Measurements from ENCODE around the gene RNASE7. TPM values are rescaled to one million over a fixed set of nuclear protein-coding genes. Genes with fewer than 3 reads are reported as not detected.

The RNASE7 gene, protein sequence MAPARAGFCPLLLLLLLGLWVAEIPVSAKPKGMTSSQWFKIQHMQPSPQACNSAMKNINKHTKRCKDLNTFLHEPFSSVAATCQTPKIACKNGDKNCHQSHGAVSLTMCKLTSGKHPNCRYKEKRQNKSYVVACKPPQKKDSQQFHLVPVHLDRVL
- not detected for total RNA-seq

DNA sequence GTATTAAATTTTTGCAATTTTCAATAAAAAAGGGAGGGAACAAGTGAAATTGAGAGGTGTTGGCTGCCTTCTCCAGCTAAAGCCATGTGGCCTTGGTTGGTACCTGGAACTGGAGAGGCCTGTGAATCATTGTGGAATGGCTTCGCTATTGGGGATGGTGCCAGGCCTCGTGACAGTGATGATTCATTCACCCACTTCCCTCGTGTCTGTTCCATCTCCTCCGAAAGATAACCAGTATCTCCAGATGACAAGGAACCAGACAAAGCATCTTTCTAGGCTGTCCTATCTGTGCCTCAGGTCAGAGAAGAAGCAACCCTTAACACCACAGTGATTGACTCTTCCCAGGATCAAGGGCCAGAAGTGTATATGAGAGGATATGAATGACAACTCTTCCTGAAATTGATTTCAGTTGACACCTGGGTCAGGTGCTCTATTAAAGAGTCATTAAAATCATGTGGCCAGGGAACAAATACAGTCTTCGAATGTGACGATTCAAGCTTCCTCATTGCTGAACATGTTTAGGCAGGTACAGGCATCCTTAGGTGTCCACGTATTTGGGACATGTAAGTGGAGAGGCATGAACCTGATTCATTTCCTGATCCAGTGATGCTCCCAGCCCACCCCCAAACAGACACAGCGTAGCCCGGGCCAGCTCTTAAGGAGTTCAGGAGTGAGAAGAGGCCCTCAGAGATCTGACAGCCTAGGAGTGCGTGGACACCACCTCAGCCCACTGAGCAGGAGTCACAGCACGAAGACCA lies at the start of gene RNASE7:
Gene RNASE7, plus strand, starts transcription at position 687 of the 758 bp plus-strand sequence. CDS start 631 bp downstream, outside the sequence.
- TF ChIP-seq POLR2A (IDR thresholded peaks at IDR 0.05) = no peak
- TF ChIP-seq, protein P1, sequence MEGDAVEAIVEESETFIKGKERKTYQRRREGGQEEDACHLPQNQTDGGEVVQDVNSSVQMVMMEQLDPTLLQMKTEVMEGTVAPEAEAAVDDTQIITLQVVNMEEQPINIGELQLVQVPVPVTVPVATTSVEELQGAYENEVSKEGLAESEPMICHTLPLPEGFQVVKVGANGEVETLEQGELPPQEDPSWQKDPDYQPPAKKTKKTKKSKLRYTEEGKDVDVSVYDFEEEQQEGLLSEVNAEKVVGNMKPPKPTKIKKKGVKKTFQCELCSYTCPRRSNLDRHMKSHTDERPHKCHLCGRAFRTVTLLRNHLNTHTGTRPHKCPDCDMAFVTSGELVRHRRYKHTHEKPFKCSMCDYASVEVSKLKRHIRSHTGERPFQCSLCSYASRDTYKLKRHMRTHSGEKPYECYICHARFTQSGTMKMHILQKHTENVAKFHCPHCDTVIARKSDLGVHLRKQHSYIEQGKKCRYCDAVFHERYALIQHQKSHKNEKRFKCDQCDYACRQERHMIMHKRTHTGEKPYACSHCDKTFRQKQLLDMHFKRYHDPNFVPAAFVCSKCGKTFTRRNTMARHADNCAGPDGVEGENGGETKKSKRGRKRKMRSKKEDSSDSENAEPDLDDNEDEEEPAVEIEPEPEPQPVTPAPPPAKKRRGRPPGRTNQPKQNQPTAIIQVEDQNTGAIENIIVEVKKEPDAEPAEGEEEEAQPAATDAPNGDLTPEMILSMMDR (IDR thresholded peaks at IDR 0.05) = no peak
- intact Hi-C loops (cut with DNase I; ENCODE audit: low total_unique reads) = loop anchor here (2.0 kb wide), 1 partner anchor 29 kb away; no protein-coding TSS in a partner anchor

DNA sequence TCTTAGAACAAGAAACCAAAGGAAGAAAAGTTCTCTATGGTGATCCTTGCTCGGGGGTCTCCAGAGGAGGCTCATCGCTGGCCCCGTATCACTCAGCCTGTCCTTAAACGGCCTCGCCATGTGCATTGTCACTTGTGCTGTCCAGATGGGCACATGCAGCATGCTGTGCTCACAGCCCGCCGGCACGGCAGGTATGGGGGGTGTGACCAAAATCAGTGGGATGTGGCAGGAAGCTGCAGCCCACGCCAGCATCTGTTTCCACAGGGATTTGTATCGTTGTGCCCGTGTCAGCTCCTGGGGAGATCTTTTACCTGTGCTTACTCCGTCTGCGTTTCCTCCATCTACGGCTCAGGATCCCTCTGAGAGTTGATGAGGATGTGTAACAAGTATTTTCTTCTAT lies 45.6 kb upstream of the RNASE7 start:
- H3K9me3 ChIP-seq = no peaks in the 10 kb centered on the region
- TF ChIP-seq, protein P1 (IDR thresholded peaks at IDR 0.05) = no peak
- TF ChIP-seq POLR2A (IDR thresholded peaks at IDR 0.05) = no peak
- peaks cover 0 to 7% of the 10 kb centered on the region in 2 donors for H3K4me1 ChIP-seq
- H3K27me3 ChIP-seq = no peaks in the 10 kb centered on the region
- no peaks in the 10 kb centered on the region for H3K36me3 ChIP-seq
- no peak overlapping the region for H3K4me3 ChIP-seq
- DNase-seq = no peak
- intact Hi-C loops (cut with DNase I; ENCODE audit: low total_unique reads) = no loop called here
- H3K27ac ChIP-seq = no peak overlapping the region

More for the DNA sequence above, at the start of gene RNASE7:
- H3K4me3 ChIP-seq = no peak within 1 kb of the TSS
- H3K27me3 ChIP-seq = no peaks in the 10 kb centered on the region
- H3K36me3 ChIP-seq = no peaks in the 10 kb centered on the region
- no peak for DNase-seq
- H3K9me3 ChIP-seq = no peaks in the 10 kb centered on the region
- H3K4me1 ChIP-seq = peaks cover 0 to 4% of the 10 kb centered on the region in 2 donors
- H3K27ac ChIP-seq = no peak within 1 kb of the TSS

DNA sequence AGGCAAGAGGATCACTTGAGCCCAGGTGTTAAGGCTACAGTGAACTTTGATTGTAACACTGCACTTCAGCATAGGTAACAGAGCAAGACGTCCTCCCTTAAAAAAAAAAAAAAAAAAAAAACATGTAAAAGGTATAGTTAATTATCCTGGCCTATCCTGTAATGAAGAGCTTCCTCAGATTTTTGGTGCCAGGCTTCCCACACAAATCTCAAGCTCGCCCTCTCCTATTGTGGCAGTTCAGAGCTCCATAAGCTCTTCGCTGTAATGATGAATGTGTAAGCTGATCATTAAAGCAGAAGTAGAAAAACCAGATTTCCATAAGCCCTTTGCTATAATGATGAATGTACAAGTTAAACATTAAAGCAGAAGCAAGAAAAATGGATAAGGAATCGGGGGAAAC lies 45.0 kb upstream of the RNASE7 start:
- no peaks in the 10 kb centered on the region for H3K36me3 ChIP-seq
- intact Hi-C loops (cut with DNase I; ENCODE audit: low total_unique reads) = no loop called here
- H3K4me3 ChIP-seq = no peak overlapping the region
- no peak for DNase-seq
- H3K27ac ChIP-seq = no peak overlapping the region
- H3K27me3 ChIP-seq = no peaks in the 10 kb centered on the region
- peaks cover 0 to under 1% of the 10 kb centered on the region in 2 donors for H3K4me1 ChIP-seq
- TF ChIP-seq, protein P1 (IDR thresholded peaks at IDR 0.05) = no peak
- no peaks in the 10 kb centered on the region for H3K9me3 ChIP-seq

DNA sequence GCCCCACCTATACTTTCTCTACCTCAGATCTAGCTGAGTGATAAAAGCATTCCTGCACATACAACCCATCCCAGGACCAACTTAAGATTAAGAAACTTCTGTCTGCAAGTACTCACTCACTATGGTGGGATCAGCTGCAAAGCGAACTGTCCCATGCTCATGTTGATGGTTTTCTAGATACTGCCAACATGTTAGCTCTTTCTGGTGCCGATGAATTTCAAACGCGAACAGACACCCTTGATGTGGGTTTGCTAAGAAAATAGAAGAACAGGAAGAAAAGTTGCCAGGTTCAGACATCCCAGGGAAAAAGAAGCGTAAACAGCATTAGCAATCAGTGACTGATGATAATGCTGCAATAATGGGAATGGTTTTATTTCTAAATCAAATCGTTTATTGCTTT lies 44.6 kb upstream of the RNASE7 start:
- Histone ChIP-seq H3K36me3 (no peaks in the 10 kb centered on the region), H3K27me3 (no peaks in the 10 kb centered on the region), H3K27ac (no peak overlapping the region), H3K4me1 (no peaks in the 10 kb centered on the region), H3K4me3 (no peak overlapping the region), H3K9me3 (no peaks in the 10 kb centered on the region)
- intact Hi-C loops (cut with DNase I; ENCODE audit: low total_unique reads) = no loop called here
- no peak for TF ChIP-seq POLR2A (IDR thresholded peaks at IDR 0.05)
- TF ChIP-seq, protein P1 (IDR thresholded peaks at IDR 0.05) = no peak
- DNase-seq = no peak

DNA sequence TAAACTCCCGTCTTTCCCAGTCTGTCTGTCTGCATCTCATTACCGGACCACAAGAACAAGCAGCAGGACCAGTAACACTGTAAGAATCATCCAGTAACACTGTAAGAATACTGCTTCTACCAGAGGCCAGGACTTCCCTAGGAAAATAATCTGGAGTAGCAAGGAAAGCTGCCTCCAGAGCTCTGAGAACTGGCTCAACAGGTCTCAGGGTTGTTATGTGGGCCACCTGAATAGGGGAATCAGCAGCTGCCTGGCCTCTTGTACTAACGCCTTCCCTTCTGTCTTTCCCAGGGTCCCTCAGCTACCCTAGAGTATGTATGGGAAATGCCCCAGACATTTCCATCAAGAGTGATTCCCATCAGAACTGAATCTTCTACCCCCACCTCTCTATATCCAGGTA lies 44.0 kb upstream of the RNASE7 start:
- Histone ChIP-seq H3K4me3 (no peak overlapping the region), H3K27ac (no peak overlapping the region), H3K4me1 (no peaks in the 10 kb centered on the region), H3K27me3 (no peaks in the 10 kb centered on the region), H3K9me3 (no peaks in the 10 kb centered on the region), H3K36me3 (no peaks in the 10 kb centered on the region)
- intact Hi-C loops (cut with DNase I; ENCODE audit: low total_unique reads) = no loop called here
- no peak for DNase-seq
- TF ChIP-seq, protein P1 (IDR thresholded peaks at IDR 0.05) = no peak
- TF ChIP-seq POLR2A (IDR thresholded peaks at IDR 0.05) = no peak

Measured in uterus (tissue), 4 donors.